NK-92 (cell line): ENCODE results near the gene C2CD4D.
"Not testable (repeated sequence)": the region's sequence is repeated elsewhere in the genome, so short reads cannot be mapped to it uniquely, and the experiment has no call there.

Experiments used
- DNase-seq: peaks from one replicate; lab custom pipeline; 2025; ENCODE audit not compliant: unreplicated experiment; lab: John Stamatoyannopoulos, UW

C2CD4D gene

DNA sequence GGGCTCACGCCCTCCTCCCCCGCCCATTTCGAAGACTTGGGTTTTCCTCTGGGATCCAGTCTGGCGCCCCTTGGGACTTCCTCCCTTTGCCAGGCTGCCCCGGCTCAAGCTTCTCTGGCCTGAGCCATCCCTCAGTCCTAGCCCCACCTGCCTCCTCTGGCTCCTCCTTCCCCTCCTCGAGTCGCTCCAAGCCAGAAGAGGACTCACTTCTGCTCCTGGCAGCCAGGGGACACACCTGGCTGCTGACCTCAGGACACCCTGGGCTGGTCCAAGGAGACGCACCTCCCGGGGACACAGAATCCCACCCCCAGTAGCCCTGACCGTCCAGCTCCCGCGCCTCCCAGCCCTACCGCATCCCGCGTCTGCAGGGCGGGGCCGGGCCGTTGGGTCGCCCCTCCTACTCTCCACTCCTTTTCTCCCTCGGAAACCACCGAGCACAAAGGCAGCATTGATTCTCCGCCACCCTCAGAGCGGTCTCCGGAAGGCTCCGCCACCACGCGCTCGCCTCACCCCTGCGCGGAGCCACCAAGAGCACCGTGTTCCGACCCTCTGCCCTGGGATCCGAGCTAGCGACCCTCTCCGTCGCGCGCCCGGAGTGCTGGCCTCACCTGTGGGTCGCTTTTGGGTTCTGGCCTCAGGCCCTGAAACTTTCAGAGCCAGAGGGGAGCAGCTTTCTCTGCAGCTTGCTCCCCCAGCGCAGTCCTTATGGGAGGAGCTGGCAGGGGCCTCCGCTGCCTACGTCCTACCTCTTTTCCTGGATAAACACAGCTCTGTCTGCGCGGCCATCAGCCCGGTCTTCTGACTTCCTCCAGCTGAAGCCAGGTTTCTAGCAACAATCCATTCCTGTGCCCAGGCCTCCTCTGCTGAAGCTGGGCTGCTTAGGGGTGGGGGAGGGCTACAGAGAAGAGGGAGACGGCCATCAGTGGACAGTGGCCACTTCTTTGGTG lies at the start of gene C2CD4D:
C2CD4D (minus strand) TSS at position 364 of the 947 bp plus-strand sequence. CDS start 831 bp downstream, outside the sequence.
- no peak for DNase-seq

DNA sequence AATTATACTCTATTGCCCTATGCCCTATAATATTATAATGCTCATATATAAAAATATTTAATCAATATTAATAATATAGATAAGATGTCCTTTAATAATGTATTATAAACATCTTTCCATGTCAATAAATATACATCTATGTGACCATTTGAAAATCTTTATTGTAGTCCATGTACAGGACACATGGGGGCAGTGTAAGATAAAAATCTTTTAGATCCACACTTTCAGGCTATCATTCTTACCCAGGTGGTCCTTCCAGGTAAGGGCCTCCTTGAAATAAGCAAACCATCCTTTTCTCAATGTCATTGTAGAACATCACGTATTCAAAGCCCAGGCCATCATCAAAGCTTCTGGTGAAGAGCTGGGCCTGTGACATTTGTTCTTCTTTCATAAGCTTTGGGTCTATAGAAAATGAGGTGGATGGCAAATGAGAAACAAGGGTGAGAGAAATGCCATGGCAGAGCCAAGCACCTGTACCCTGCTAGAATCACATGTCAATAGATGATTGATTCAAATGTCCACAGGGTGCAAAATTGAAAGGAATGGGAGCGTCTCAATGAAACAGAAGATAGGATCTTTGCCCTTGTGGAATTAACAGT lies 49.5 kb upstream of the C2CD4D start:
- DNase-seq = no peak

- no peak for DNase-seq
Observed at GRCh38 chr1:151887028-151887427, 47.4 kb upstream of the C2CD4D start.

DNA sequence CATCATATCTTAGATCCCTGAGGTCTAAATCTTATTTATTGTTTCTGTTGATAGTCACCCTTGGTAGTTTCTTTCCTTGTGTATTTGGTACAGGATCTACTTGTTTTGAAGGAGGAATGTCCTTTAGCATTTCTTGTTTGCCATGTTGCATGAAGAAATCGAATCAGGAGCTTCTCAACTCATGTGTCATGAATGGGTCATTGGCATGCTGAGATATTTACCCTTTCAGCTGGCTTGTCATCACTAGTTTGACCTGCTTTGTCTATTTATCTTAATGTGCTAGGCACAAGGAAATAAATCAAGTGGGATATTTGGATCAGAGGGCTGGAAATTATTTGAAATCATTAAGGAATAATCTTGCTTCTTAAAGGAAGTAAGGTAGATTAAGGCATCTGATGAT lies 45.9 kb upstream of the C2CD4D start:
- DNase-seq = no peak

DNA sequence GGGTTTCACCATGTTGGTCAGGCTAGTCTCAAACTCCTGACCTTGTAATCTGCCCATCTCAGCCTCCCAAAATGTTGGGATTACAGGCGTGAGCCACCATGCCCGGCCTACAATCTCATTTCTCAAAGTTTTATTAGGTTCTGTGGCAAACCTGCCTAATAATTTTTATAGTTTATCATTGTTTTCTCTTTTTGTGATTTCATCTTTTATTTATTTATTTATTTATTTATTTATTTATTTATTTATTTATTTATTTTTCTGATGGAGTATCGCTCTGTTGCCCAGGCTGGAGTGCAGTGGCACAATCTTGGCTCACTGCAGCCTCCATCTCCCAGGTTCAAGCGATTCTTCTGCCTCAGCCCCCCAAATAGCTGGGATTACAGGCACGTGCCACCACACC lies 45.3 kb upstream of the C2CD4D start:
- DNase-seq = not testable (repeated sequence)

GRCh38 chr1:151884445-151884844 lies 44.8 kb upstream of the C2CD4D start:
- DNase-seq = not testable (repeated sequence)

DNA sequence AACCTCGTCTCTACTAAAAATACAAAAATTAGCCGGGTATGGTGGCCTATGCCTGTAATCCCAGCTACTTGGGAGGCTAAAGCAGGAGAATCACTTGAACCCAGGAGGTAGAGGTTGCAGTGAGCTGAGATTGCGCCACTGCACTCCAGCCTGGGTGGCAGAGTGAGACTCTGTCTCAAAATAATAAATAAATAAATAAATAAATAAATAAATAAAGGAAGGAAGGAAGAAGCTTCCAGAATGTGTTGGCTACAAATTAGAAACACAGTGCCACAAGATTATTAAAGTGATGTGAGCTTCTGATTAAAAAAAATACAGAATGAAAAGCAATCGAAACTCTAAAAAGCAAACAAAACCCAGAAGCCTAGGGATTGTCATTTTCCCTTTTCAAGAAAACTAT lies 44.3 kb upstream of the C2CD4D start:
- DNase-seq = not testable (repeated sequence)

DNA sequence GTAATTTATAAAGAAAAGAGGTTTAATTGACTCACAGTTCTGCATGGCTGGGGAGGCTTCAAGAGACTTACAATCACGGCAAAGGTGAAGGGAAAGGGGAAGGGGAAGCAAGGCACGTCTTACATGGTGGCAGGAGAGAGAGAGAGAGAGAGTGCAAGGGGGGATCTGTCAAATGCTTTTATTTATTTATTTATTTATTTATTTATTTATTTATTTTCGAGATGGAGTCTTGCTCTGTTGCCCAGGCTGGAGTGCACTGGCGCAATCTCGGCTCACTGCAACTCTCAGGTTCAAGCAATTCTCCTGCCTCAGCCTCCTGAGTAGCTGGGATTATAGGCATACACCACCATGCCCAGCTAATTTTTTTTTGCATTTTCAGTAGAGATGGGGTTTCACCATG lies 43.3 kb upstream of the C2CD4D start:
- DNase-seq = not testable (repeated sequence)

- DNase-seq = no peak
Observed at GRCh38 chr1:151882466-151882865, 42.8 kb upstream of the C2CD4D start.

DNA sequence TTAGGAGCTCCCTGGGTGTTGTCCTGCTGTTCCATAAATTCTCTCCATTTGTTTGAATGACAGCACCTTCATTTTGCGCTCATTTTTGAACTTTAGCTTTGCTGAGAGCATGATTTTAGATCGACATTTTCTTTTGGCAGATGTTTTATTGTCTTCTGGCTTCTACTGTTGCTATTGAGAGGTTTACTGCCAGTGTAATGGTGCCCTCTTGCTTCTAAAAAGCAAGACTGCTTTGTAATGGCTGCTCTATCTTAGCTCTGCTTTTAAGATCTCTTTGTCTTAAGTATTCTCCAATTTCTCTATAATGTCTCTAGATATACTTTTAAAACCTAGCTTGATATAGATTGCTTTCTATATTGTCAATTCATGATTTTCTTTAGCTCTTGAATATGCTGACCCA lies 41.9 kb upstream of the C2CD4D start:
- DNase-seq = no peak

GRCh38 chr1:151875419-151876097 lies 35.9 kb upstream of the C2CD4D start:
- no peak for DNase-seq

- DNase-seq = not testable (repeated sequence)
Observed at GRCh38 chr1:151872776-151873175, 33.2 kb upstream of the C2CD4D start.

DNA sequence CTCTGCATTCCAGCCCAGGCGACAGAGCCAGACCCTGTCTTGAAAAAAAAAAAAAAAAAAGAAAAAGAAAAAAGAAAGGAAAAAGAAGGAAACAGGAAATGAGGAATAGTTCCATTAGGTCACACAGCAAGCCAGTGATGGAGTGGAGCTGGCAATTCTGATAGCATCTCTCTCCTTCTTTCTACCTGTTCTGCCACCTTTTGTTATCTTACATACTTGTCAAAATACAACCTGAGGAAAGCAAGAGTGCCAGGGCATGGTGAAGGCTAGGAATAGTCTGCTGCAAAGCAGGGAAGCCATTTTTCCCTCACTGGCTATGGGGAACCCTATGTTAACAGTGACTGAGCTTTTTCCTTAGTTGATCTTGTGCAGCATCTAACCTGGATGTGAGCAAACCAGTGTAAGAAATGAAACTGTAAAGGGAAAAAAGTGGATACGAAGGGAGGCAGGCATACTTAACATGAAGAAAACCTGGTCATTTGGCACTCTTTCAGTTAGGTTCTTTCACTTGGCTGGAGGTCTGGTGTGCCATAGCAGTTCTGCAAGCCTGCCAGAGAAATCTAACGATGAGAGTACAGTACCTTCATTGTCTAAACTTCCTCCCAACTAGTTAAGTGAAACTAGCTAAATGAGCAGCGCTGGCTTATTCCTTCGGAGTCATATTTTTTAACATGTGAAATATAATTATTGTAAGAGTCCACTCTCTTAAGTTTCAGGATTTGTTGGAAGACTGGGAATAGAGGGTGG lies 31.8 kb upstream of the C2CD4D start:
- no peak for DNase-seq

DNA sequence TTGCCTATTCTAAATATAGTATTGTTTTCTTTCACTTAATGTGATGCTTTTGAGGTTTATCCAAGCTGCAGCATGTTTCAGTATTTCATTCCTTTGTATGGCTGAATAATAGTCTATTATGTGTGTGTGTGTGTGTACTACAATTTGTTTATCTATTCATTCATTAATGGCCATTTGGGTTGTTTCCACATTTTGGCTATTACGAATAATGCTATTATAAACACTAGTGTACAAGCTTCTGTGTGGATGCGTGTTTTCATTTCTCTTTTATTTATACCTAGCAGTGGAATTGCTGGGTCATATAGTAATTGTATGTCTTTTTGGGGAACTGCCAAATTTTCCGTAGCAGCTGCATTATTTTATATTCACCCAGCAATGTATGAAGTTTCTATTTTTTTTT lies 28.9 kb upstream of the C2CD4D start:
- no peak for DNase-seq

DNA sequence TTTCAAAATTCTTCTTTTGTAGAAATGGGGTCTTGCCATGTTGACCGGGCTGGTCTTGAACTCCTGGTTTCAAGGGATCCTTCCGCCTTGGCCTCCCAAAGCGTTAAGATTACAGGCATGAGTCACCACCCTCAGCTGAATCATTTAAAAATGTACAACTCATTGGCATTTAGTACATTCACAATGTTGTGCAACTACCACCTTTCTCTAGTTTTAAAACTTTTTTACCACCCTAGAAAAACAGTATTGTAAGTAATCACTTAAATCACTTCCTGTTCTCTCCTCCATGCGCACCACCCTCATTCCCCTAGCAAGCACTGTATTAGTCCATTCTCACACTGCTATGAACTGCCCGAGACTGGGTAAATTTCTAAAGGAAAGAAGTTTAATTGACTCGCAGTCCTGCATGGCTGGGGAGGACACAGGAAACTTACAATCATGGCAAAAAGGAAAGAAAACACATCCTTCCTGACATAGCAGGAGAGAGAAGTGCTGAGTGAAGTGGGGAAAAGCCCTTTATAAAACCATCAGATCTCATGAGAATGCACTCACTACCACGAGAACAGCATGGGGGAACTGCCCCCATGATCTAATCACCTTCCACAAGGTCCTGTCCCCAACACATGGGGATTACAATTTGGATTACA lies 28.3 kb upstream of the C2CD4D start:
- no peak for DNase-seq

- no peak for DNase-seq
Observed at GRCh38 chr1:151867321-151867720, 27.7 kb upstream of the C2CD4D start.

GRCh38 chr1:151864411-151864810 lies 24.8 kb upstream of the C2CD4D start:
- no peak for DNase-seq

DNA sequence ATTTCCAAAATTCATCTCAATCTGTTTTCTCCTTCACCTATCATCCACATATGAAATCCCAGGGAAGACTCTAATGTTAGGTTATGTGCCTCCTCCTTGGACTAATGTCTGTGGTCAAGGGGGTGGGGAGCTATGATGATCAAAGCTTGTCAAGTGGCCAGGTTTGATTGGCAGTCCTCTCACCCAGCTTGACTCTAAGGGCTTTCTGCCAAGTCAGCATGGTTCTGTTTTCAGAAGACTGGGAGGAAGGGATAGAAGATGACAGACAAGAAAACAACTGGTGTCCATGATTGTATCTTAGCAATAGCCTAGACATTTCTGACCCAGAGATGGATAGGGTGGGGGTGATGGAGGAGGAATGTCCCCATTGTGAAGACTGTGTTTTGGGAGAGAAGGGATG lies 23.0 kb upstream of the C2CD4D start:
- DNase-seq = no peak

- no peak for DNase-seq
Observed at GRCh38 chr1:151860504-151861187, 21.0 kb upstream of the C2CD4D start.

- DNase-seq = no peak
Observed at GRCh38 chr1:151859891-151860293, 20.3 kb upstream of the C2CD4D start.
